Endometrial microvascular endothelial cells (primary cell): ENCODE results near the gene TRAF4. TPM values are rescaled to one million over a fixed set of nuclear protein-coding genes. Genes with fewer than 3 reads are reported as not detected.

Experiments used
- in situ Hi-C: cut with HindIII; loops from 2 replicates; pipeline ENCODE4 v1.10.0; 2017; ENCODE audit warnings: low sequenced_read_pairs, low pct_unique_long_range_greater_than_20kb; ENCODE audit errors: inconsistent ontology term
- total RNA-seq: library from RNA; depleted of rRNA; stranded (reverse); fragments of >200 nt; gene quantifications from one replicate; pipeline ENCODE4 v1.2.3, GENCODE V29; 2015; ENCODE audit errors: inconsistent ontology term

The TRAF4 gene
- total RNA-seq, 1 donor from 2014 or later = 14.3 TPM

DNA sequence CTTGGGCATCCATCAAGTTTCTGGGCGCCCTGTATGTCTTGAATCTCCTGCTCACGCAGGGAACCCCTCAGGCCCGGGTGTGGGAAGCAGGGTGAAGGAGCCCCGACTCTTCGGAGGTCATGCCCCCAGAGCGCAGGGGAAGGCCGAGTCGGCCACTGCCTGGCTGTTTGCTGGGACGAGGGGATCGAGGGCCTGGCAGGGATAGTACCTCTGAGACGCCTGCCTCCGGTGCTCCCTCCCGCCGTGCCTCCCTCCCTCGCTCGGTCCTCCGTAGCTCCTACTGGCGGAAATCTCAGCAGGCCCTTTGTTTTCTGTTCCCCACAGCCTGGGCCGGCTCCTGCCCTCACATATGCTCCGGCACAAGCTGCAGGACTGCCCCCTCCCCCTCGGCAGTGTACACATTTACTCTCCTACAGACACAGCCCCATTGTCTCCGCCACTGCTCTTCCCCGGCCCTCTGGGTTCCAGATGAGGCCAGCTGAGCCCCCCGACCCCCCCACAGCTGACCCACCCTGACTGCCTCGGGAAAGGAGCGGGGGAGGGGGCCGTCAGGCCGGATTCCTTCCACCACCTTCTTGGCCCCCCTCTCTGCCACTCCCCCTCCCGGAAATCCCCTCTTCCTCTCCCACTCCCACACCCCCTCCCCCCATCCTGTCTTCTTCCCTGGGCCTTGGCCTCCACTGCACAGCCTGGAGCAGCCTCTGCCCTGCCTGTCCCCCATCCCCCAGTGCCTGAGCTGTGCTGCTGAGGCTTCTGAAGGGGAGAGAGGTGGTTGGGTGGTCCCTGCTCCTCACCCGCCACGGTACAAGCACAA is 1.4 kb downstream of the TRAF4 start:
- in situ Hi-C loops = no loop called here

DNA sequence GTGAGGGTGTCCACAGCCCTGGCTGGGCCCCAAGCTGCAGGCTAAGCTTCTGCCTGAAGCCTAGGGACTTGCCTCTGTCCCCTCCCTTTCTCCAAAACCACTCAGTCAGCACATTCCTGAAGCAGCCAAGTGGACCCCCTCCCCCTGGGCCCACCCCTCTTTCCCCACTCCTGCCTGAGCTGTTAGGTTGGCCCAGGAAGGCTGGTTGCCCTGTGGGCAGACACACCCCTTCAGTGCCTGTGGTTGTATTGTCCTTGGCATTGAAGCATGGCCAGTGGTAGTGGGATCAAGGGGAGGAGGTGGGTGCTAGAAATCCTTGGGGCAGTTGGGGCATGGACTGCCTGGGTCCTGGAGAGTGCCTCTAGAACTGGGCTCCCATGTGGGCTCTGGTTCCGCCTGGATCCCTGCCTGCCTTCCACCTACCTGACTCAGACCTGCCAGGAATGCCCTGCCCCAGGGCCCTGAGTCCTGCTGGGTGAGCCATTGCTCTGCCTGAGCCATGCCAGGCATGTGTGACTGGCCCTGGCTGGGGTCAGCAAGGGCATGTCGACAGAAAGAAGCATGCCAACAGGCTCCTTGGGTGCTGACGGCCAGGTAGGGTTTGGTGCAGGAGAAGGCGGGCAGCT is 2.1 kb downstream of the TRAF4 start:
- in situ Hi-C loops = no loop called here

DNA sequence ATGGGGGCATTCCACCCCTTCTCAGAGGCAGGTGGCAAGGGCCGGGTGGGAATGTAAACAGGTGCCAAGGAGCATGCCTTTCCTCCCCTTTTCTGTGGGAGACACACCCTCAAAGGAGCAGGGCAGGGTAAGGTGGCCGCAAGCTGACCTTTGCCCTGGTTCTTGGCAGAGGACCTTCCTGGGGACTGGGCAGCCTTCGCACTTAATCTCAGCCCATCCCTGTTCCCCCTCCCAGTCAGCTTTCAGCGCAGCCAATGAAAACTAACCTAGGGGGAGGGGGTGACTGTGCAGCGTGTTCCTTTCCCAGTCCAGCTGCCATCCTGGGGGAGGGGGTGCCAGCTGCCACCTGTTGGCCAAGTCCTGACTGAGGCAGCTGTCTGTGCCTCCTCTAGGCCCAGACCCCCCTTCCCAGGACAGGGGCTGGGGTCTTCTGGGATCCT is 2.8 kb downstream of the TRAF4 start:
- in situ Hi-C loops = no loop called here

DNA sequence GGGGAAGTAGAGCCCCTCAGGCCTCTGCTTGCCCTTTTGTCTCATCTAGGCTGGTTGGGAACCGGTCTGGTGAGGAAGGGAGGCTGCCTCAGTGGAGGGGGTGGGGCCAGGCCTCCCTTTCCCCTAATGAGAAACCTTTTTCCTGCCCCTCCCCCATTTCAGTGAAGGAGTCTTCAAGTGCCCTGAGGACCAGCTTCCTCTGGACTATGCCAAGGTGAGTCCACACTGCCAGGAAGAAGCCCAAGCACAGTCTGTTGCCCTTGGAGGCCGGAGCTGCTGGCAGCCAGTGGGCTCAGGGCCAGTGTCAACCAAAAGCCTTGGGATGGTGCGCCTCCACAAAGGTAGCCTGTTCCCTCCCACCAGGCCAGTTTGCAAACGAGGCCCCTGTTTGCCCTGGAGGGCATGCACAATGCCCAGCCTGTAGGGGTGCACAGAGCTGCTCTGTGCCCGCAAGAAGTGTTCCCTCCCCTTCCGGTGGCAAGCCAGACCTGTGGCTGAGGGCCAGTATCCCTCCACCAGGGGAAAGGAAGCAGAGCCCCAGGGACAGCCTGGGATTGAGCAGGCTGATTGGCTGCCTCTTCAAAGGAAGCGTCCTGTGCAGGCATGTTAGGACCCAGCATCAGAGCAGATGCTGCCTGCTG is 3.4 kb downstream of the TRAF4 start:
- in situ Hi-C loops = no loop called here

DNA sequence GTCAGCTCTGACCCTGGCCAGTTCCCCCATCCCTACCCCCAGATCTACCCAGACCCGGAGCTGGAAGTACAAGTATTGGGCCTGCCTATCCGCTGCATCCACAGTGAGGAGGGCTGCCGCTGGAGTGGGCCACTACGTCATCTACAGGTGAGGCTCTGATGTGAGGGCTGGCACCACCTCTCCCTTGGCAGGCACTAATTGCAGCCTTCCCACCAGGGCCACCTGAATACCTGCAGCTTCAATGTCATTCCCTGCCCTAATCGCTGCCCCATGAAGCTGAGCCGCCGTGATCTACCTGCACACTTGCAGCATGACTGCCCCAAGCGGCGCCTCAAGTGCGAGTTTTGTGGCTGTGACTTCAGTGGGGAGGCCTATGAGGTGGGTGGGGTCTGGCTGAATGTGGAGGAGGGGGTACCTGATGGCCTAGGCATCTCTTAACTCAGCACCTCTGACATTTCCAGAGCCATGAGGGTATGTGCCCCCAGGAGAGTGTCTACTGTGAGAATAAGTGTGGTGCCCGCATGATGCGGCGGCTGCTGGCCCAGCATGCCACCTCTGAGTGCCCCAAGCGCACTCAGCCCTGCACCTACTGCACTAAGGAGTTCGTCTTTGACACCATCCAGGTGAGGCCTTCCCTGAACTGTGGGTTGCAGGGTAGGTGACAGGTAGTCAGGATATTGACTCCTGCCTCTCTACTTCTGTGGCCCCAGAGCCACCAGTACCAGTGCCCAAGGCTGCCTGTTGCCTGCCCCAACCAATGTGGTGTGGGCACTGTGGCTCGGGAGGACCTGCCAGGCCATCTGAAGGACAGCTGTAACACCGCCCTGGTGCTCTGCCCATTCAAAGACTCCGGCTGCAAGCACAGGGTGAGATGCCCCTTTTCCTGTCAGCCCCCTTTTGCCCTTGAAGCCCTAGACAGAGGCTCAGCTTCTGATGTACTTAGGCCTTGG is 4.3 kb downstream of the TRAF4 start:
- in situ Hi-C loops = no loop called here

DNA sequence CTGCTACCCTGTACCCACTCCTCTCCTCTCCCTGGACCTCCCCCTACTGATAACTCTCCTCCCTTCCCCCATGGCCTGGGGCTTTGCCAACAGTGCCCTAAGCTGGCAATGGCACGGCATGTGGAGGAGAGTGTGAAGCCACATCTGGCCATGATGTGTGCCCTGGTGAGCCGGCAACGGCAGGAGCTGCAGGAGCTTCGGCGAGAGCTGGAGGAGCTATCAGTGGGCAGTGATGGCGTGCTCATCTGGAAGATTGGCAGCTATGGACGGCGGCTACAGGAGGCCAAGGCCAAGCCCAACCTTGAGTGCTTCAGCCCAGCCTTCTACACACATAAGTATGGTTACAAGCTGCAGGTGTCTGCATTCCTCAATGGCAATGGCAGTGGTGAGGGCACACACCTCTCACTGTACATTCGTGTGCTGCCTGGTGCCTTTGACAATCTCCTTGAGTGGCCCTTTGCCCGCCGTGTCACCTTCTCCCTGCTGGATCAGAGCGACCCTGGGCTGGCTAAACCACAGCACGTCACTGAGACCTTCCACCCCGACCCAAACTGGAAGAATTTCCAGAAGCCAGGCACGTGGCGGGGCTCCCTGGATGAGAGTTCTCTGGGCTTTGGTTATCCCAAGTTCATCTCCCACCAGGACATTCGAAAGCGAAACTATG is 5.2 kb downstream of the TRAF4 start:
- in situ Hi-C loops = no loop called here

DNA sequence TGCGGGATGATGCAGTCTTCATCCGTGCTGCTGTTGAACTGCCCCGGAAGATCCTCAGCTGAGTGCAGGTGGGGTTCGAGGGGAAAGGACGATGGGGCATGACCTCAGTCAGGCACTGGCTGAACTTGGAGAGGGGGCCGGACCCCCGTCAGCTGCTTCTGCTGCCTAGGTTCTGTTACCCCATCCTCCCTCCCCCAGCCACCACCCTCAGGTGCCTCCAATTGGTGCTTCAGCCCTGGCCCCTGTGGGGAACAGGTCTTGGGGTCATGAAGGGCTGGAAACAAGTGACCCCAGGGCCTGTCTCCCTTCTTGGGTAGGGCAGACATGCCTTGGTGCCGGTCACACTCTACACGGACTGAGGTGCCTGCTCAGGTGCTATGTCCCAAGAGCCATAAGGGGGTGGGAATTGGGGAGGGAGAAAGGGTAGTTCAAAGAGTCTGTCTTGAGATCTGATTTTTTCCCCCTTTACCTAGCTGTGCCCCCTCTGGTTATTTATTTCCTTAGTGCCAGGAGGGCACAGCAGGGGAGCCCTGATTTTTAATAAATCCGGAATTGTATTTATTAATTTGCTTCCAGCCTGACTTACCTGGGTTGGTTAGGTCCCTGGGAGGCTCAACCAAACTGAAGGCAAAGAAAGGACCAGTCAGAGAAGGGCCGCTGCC is 5.8 kb downstream of the TRAF4 start:
- in situ Hi-C loops = no loop called here

DNA sequence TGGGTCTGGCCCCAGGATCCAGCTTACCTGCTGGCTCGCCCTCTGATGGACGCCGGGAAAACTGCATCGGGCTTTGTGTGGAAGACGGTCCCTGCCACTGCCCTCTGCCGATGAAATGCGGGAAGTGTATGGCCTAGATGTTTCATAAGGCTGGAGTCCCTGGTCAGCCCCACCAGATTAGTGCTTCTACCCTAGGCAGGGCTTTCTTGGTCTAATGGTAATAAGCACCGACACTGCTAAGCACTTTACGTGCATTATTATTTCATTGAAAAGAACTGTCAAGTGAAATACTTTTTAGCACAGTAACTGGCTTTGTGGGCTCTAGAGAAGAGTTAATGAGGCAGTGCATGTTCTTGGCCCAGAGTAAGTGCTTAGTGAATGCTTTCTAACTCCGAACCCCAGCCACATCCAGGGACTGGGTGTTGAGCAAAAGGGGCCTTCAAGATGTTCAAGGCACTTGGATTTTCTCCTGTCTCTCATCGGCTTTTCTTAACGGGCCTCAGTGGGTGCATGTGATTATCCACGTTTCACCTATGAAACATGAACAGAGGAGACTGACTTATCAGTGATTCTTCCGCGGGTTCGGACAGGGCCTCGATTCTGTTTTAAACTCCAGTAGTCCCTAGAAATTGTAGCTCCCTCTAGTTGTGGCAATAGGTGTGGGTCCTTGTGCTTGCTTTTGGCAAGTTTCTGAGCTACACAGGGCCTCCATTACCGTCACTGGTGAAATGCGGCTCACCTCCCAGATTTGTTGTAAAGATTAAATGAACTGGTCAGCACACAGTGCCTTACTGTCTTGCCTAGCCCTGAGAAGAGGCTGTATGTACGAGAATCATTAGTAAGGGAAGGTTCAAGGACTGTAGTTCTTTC is 6.6 kb downstream of the TRAF4 start:
- in situ Hi-C loops = no loop called here

DNA sequence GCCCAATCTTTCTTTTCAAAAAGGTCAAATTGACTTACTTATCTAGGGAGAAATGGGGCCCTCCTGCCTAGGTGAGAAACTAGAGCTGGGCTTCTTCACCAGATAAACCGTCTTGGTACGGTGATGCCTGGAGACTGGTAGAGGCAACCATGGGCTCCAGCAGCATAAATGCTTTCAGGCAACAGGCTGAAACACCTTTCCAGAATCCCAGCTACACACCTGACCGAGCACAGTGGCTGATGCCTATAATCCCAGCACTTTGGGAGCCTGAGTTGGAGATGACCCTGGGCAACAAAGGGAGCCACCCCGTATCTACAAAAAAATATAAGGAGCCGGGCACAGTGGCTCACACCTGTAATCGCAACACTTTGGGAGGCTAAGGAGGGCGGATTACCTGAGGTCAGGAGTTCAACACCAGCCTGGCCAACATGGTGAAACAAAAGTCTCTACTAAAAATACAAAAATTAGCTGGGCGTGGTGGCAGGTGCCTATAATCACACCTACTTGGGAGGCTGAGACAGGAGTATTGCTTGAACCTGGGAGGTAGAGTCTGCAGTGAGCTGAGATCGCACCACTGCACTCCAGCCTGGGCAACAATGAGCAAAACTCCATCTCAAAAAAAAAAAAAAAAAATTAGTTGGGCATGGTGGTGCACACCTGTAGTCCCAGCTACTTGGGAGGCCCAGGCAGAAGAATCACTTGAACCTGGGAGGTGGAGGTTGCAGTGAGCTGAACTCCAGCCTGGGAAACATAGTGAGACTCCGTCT is 8.0 kb downstream of the TRAF4 start:
- in situ Hi-C loops = no loop called here

DNA sequence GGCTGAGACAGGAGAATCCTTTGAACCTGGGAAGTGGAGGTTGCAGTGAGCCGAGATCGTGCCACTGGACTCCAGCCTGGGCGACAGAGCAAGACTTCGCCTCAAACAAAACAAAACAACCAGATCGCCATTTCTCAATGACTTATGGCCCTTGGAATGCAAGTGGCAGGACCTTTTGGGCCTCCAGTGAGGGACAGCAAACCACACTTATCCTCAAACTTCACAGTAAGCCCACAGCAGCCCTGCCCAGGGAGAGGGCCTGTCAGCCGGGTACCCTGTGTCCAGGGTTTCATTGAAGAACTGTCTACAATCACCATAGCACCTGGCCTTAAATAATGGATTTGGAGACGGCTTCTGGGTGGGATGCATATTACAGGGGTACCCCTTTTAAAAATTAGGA is 11.7 kb downstream of the TRAF4 start:
- in situ Hi-C loops = no loop called here

DNA sequence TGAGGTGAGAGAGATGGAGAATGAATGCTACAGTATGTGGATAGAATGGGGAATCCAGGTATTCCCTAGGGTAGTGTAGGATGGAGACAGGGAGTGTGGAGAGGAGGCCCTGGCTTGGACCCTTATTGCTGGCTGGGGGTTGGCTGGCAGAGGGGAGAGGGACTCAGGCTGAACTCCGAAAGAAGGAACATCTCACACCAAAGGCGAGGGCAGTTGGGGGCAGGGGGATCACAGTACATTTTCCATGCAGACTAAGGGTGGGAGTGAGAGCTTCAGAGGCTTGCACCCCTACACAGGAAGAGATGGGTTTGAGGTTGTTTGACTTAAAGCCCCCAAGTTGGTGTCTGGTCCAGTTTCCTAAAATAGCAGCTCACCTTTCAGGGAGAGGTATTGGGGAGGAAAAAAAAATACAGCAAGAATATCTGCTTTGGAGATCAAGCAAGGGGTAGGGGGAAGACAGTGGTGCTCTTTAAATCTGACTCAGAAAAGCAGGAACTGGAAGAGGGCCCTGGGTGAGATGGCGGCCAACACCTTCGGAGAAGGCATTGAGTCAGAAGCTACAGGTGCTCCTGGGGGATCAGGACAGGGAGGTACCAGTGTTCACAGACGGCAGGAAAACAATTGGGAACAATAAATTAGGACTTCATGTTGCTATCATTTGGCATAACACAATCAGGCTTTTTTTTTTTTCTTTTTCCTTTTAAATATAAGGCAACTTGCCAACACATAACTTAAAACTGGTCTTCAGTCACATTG is 12.4 kb downstream of the TRAF4 start:
- in situ Hi-C loops = no loop called here

DNA sequence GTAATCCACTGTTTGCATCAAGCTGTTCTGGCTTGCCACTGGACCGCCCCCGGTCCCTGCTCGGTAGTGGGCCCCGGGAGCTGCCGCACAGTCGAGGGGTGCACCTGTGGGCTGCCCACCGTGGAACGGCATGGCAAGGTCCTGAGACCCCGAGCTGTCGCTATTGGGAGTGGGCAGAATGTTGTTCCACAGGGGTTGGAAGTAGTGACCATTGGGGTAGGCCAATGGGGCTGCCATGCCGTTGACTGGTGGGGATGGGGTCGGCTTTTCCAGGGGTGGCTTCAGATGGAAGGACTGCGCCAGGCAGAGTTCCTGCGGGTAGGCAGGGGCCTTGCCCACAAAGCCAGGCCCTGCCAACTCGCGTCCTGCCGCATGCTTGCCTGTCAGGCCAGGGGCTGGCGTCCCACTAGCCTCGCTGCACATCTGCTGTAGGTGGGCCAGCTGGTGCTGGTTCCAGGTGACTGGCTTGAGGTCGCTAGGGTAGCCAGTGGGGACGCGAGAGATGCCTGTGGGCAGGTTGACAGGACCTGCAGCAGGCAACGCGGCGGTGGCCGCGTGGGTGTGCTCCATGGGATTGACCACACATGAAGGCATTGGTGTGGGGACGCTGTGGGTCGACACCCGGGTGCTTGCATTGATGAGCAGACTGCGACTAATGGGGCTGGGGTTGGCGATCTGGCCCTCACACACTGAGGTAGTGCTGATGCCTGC is 14.8 kb downstream of the TRAF4 start:
- in situ Hi-C loops = no loop called here

DNA sequence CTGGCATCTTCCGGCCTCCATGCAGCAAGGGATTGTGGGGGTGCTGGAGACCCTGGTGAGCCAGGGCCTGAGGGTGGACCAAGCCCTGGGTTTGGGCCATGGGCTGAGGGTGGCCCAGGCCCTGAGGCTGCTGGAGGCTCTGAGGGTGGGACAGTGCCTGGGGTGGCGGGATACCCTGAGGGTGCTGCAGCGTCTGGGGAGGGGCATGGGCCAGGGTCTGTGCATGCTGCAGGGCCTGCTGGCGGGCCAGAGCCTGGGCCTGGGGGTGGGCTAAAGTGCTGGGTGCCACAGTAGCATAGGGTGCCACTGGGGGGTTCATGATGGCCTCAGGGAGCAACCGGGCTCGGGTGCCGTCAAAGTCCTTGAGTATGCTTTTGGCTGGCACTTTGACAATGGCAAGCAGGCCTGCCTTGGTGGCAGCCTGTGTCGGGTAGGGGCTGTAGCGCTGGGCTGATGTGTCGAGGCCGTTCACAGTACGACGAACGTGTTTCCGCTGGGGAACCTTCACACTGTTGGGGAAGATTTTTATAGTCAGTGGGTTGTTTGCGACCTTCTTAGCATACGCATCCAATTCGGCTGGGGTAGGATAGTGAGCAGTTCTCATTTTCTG is 15.6 kb downstream of the TRAF4 start:
- in situ Hi-C loops = no loop called here

DNA sequence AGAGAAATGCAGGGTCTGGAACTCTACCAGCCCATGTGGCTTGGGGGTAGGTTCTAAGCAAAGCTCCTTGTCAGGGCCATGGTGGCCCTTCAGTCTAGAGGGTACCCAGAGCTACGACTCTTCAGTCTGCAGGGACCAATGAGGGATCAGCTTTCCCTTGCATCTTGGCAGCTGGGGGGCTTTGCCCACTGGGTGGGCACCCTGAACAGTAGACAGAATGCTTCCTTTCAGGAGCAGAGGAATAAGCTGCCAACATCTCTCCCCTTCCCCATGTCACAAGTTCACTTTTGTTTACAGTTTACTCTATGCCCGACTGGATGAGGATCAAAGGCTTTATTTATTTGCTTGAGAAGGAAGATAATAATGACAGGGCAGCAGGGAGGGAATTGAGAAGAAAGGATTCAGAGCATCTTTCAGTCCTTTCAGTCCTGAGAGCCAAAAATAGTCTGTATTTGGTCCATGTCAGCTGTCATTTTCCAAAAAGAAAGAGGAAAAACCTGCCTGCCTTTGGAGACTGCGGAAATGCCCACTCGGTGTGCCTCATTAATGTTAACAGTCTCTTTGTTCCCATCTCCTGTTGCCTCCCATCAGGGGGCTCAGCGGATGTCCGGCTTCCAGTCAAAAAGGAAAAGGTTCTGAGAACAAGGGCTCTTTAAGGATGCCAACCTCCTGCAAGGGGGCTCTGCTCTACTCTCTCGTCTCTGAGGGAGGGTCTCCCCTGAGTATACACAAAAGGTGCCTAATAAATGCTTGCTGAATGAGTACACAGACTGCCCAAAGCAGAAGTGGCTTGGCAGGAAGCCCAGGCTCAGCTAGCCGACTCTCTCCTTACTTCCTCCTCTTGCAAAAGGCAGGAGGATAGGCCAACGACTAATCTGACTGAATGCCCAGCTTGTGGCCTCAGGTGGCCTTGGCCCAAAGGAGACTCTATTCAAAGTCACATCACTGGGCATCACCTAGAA is 17.1 kb downstream of the TRAF4 start:
- in situ Hi-C loops = no loop called here
